GM15510 (cell line): ENCODE measurements around the gene NLRP13.

Experiments
- POLR2A ChIP-seq: IDR thresholded peaks from 3 replicates; pipeline ENCODE4 v1.6.1; 2011; ENCODE audit warnings: borderline replicate concordance; ENCODE audit not compliant: insufficient read length; ENCODE audit errors: extremely low read depth

The NLRP13 gene

GRCh38 chr19:55857149-55857548 lies 75.0 kb downstream of the NLRP13 start:
- TF ChIP-seq POLR2A = no peak

- no peak for TF ChIP-seq POLR2A
Measured at GRCh38 chr19:55855160-55855559, 77.0 kb downstream of the NLRP13 start.
